H1 (cell line): ENCODE data around the gene LPO.

Experiments used
- CBX8 ChIP-seq: fragments of 300-800, 300-1000 bp; sonication (generic); IDR thresholded peaks from 2 replicates; pipeline ENCODE4 v1.7.1; 2016; ENCODE audit warnings: low read depth, low read length, borderline replicate concordance
- CREB1 ChIP-seq: IDR thresholded peaks from 2 replicates; pipeline ENCODE4 v1.6.1; 2012; ENCODE audit warnings: inconsistent platforms
- CTCF ChIP-seq, 3 experiments: IDR thresholded peaks; 1 replicate in 2 of 3; 2 replicates in 1 of 3; pipeline versions ENCODE4 v1.5.1 to v1.6.1; 2011; ENCODE audit warnings: low read length in 3 of 3, mild to moderate bottlenecking in 3 of 3, inconsistent platforms in 2 of 3, low read depth in 1 of 3, moderate library complexity in 1 of 3; ENCODE audit not compliant: insufficient read depth in 1 of 3; ENCODE audit errors: control extremely low read depth in 1 of 3
- EP300 ChIP-seq, 2 experiments: IDR thresholded peaks; 1 replicate in 1 of 2; 2 replicates in 1 of 2; pipeline ENCODE4 v1.6.1; 2011 to 2012; ENCODE audit warnings: low read depth in 2 of 2, low read length in 2 of 2, mild to moderate bottlenecking in 2 of 2, borderline replicate concordance in 1 of 2, inconsistent platforms in 1 of 2, moderate library complexity in 1 of 2
- EZH2 ChIP-seq: fragments of 200-600 bp; sonication (generic); IDR thresholded peaks from 2 replicates; pipeline ENCODE4 v1.7.1; 2012; ENCODE audit warnings: low read depth, mild to moderate bottlenecking, moderate library complexity, low read length, inconsistent platforms; ENCODE audit not compliant: severe bottlenecking
- HDAC6 ChIP-seq: IDR thresholded peaks from one replicate; pipeline ENCODE4 v1.7.1; 2012; ENCODE audit warnings: low read depth, mild to moderate bottlenecking, inconsistent platforms, low read length, moderate library complexity
- POLR2A ChIP-seq, 2 experiments: IDR thresholded peaks; 1 replicate in 1 of 2; 2 replicates in 1 of 2; pipeline ENCODE4 v1.6.1; 2011; ENCODE audit warnings: low read depth in 2 of 2, low read length in 2 of 2, mild to moderate bottlenecking in 2 of 2; ENCODE audit errors: control extremely low read depth in 1 of 2
- SRF ChIP-seq: IDR thresholded peaks from 2 replicates; pipeline ENCODE4 v1.6.1; 2011; ENCODE audit warnings: mild to moderate bottlenecking, low read depth, low read length, moderate library complexity
- YY1 ChIP-seq: IDR thresholded peaks from 2 replicates; pipeline ENCODE4 v1.6.1; 2011; ENCODE audit warnings: low read depth, mild to moderate bottlenecking, low read length
- ZNF274 ChIP-seq: IDR thresholded peaks from 2 replicates; pipeline ENCODE4 v1.7.0; 2012; ENCODE audit warnings: low read length, borderline replicate concordance; ENCODE audit errors: extremely low read depth

- TF ChIP-seq HDAC6 (no peak), POLR2A (IDR thresholded peaks at IDR 0.05; ENCODE audit: control extremely low read depth in 1 of 2, low read depth in 2 of 2, low read length in 2 of 2) (no peak), CREB1 (no peak), CTCF (IDR thresholded peaks at IDR 0.05; ENCODE audit: control extremely low read depth in 1 of 3, insufficient read depth in 1 of 3, low read depth in 1 of 3, low read length in 3 of 3) (no peak), EP300 (IDR thresholded peaks at IDR 0.05; ENCODE audit: borderline replicate concordance in 1 of 2, low read depth in 2 of 2, low read length in 2 of 2) (no peak), YY1 (no peak), CBX8 (no peak), ZNF274 (no peak), EZH2 (no peak), SRF (no peak)
Measured at GRCh38 chr17:58273453-58274104, 35.2 kb downstream of the LPO start.
